Stimulated activated memory B cell treated with anti-CD40 and anti-IgM and Interleukin-4, amounts not matched to agents 10 μg/mL and 1 μg/mL and 100 μg/mL, for 72 hours (primary cell): ENCODE results near the gene SEPTIN7.

Experiments
- ATAC-seq: fragments of 150-1000 bp; cut with Tn5 transposase; 2 replicates; pipeline ENCODE4 v1.10.0; 2021
- H3K27ac Mint-ChIP-seq: one replicate; pipeline ENCODE4 v1.8.0; 2022; ENCODE audit warnings: mild to moderate bottlenecking, mixed read lengths
- H3K27me3 Mint-ChIP-seq: one replicate; pipeline ENCODE4 v1.8.0; 2022; ENCODE audit warnings: mixed read lengths
- H3K36me3 Mint-ChIP-seq: one replicate; pipeline ENCODE4 v1.8.0; 2022; ENCODE audit warnings: mixed read lengths
- H3K4me1 Mint-ChIP-seq: one replicate; pipeline ENCODE4 v1.8.0; 2022; ENCODE audit warnings: mixed read lengths
- H3K4me3 Mint-ChIP-seq: one replicate; pipeline ENCODE4 v1.8.0; 2022; ENCODE audit warnings: mild to moderate bottlenecking, moderate library complexity, mixed read lengths
- H3K9me3 Mint-ChIP-seq: one replicate; pipeline ENCODE4 v1.8.0; 2022; ENCODE audit warnings: mixed read lengths

Gene SEPTIN7

DNA sequence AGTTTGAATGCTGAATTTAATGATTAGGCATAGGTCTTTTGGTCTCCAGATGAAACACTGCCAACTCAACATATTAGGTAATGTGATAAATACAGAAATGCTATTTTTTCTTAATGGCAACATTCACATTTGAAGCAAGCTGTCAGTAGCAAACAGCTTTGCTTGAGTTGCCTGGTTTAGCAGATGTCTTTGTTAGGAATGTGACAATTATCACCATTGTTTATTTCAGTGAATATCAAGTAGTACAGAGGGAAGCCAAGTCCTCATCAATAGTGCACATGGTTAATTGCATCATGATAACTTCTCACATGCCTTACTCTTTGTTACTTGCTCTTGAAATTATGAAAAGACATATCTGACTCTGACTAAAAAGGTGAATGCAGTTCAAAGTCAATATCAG lies 23.7 kb upstream of the SEPTIN7 start:
- H3K4me3 Mint-ChIP-seq = no peak overlapping the region
- H3K27ac Mint-ChIP-seq = no peak overlapping the region
- H3K27me3 Mint-ChIP-seq = no peaks in the 10 kb centered on the region
- no peaks in the 10 kb centered on the region for H3K9me3 Mint-ChIP-seq
- no peaks in the 10 kb centered on the region for H3K36me3 Mint-ChIP-seq
- ATAC-seq = no peak
- peaks cover 6% of the 10 kb centered on the region for H3K4me1 Mint-ChIP-seq

DNA sequence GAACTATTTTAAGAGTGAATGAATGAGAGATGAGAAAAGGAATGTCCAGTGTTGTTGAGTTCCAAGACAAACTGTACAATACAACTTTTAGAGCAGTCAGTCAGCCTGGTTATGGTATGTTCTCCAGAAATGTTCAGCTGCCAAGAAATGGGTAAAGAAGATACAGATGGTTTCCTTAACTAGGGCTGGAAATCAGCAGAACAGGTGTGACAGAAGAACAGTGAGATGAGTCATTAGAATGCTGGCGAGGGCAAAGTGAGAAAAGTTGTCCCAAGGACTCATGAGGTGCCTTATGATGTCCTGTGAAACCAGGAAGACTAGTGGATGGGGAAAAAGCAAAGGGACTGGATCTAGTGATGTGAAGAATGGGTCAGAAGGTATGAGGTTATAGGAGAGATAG lies 20.8 kb upstream of the SEPTIN7 start:
- no peaks in the 10 kb centered on the region for H3K36me3 Mint-ChIP-seq
- no peak for ATAC-seq
- no peaks in the 10 kb centered on the region for H3K9me3 Mint-ChIP-seq
- H3K4me3 Mint-ChIP-seq = no peak overlapping the region
- H3K4me1 Mint-ChIP-seq = no peaks in the 10 kb centered on the region
- H3K27me3 Mint-ChIP-seq = no peaks in the 10 kb centered on the region
- H3K27ac Mint-ChIP-seq = no peak overlapping the region

DNA sequence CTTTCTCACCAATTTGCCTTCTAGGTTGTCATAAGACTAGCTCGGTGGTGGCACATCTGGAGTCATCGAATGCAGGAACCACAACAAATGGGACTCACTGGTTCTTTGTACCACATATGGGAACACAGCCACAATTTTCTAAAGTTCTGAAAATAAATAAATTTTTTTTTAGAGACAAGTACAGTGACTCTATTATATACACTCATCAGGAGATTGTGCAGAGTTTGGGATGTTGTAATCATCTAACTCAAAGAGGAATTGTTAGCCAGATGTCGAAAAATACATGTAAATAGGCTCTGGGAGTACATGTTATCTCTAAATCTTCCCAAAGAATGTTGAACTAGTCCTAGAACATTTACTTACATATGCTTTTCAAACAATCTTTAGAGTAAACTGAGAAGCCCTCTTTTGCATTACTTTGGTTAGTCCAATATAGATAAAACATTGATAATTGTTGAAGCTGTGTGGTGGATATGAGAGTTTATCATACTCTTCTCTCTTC lies 19.6 kb upstream of the SEPTIN7 start:
- no peak overlapping the region for H3K4me3 Mint-ChIP-seq
- H3K27me3 Mint-ChIP-seq = no peaks in the 10 kb centered on the region
- no peaks in the 10 kb centered on the region for H3K4me1 Mint-ChIP-seq
- no peak for ATAC-seq
- H3K27ac Mint-ChIP-seq = no peak overlapping the region
- H3K9me3 Mint-ChIP-seq = no peaks in the 10 kb centered on the region
- no peaks in the 10 kb centered on the region for H3K36me3 Mint-ChIP-seq

DNA sequence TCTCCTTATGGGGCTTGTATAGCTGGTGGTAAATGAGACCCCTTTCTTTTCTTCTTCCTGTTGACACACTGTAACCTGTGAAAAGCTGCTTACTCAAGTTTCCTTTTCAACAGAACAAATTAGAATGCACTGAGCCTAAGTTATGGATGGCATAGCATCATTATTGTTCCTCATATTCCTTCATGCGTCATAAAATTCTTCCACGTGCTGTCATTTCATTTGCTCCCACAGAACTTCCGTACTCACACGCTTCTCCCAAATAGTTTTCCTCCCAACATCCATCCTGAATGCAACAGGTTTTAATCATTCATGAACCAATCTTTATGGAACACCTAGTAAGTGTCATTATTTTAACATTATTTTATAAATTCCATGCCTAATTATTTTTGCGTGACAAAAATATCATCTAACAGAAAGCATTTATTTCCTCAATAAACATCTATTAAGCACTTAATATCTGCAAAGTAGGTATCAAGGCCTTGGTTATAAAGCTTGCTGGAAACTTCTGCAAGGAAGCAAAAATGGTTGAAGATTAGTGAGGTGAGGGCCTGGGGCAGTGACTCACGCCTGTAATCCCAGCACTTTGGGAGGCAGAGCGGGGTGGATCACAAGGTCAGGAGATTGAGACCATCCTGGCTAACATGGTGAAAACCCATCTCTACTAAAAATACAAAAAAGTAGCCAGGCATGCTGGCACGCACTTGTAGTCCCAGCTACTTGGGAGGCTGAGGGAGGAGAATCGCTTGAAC lies 18.9 kb upstream of the SEPTIN7 start:
- no peak for ATAC-seq
- Mint-ChIP-seq H3K27ac (no peak overlapping the region), H3K4me3 (no peak overlapping the region), H3K27me3 (no peaks in the 10 kb centered on the region), H3K36me3 (no peaks in the 10 kb centered on the region), H3K9me3 (no peaks in the 10 kb centered on the region), H3K4me1 (no peaks in the 10 kb centered on the region)

DNA sequence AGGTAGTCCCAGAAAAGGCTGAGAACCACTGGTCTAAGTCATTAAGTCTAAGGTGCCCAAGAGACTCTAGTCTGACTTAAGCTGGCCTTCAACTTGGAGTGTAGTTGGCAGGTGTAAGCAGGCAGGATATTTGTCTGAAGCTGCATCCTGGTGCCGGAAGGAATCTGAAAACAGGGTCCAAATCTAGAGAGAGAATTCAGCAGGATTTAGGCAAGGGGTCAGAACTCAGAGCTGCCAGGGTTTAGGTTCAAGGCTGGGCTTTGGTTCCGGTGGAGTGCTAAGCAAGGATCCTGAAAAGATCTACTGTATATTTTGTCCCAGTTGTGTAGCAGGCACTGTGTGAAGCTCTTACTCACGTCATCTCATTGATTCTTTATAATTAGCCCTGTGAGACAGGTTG lies 16.5 kb upstream of the SEPTIN7 start:
- H3K4me3 Mint-ChIP-seq = no peak overlapping the region
- no peak for ATAC-seq
- peaks cover 3% of the 10 kb centered on the region for H3K9me3 Mint-ChIP-seq
- no peaks in the 10 kb centered on the region for H3K4me1 Mint-ChIP-seq
- H3K27me3 Mint-ChIP-seq = no peaks in the 10 kb centered on the region
- H3K27ac Mint-ChIP-seq = no peak overlapping the region
- peaks cover 6% of the 10 kb centered on the region for H3K36me3 Mint-ChIP-seq

DNA sequence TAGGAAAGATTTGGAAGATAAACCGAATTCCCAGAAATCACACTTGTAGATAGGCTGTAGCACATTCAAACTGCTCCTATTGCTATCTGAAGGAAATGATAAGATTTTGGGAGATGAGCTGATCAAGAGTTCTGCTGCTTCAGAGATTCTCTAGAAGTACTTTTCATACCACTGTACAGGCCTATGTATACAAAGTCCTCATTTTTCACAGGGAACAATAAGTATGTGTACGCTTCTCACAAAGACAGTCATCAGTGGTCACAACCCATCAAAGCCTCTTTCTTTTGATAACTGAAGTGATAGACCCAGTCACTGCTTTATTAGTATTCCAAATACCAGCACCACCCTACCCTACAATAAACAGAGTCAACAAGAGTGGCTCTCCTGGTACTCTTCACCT lies 15.6 kb upstream of the SEPTIN7 start:
- Mint-ChIP-seq H3K9me3 (peaks cover 3% of the 10 kb centered on the region), H3K36me3 (peaks cover 15% of the 10 kb centered on the region), H3K4me1 (no peaks in the 10 kb centered on the region), H3K27me3 (no peaks in the 10 kb centered on the region), H3K27ac (no peak overlapping the region), H3K4me3 (no peak overlapping the region)
- no peak for ATAC-seq

DNA sequence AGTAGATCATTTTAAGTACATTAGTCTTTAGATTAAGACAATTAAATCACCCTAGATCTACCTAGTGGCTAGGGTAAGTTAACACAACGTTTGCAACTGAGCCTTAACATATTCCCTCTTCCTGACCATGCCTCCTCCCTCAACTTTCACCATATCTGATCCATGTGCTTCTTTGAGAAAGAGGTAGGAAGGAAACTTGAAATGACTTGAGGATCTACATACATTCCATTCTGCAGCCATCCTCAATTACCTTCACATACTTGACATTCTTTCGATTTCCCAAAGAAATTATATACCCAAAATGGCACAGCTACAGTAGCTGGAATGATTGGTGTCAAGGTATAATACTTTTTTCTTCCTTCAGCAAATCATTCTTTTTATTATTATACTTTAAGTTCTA lies 12.9 kb upstream of the SEPTIN7 start:
- H3K4me3 Mint-ChIP-seq = no peak overlapping the region
- no peaks in the 10 kb centered on the region for H3K27me3 Mint-ChIP-seq
- H3K36me3 Mint-ChIP-seq = peaks cover 16% of the 10 kb centered on the region
- no peaks in the 10 kb centered on the region for H3K4me1 Mint-ChIP-seq
- H3K9me3 Mint-ChIP-seq = peaks cover 3% of the 10 kb centered on the region
- no peak for ATAC-seq
- H3K27ac Mint-ChIP-seq = no peak overlapping the region

DNA sequence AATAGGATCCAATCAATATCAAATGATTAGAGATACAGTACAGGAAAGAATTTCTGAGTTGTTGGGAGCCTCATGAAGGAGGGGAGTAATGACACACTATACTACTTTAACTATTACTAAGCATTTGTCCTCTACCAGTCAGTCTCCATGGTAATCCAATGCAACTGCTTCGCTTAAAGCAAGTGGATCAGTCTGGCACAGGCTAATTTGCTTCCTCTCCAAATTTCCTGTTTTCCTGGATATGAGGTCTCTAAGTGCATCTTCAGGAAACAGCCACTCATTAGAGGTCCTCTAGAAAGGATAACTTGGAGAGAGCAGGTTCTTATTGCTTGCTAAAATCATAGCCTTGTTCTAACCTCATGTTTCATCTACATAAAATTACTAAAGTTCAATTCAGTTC lies 8.4 kb upstream of the SEPTIN7 start:
- peaks cover 3% of the 10 kb centered on the region for H3K9me3 Mint-ChIP-seq
- H3K4me1 Mint-ChIP-seq = peaks cover 13% of the 10 kb centered on the region
- peaks cover 28% of the 10 kb centered on the region for H3K36me3 Mint-ChIP-seq
- no peak for ATAC-seq
- H3K27ac Mint-ChIP-seq = no peak overlapping the region
- H3K27me3 Mint-ChIP-seq = no peaks in the 10 kb centered on the region
- H3K4me3 Mint-ChIP-seq = no peak overlapping the region

DNA sequence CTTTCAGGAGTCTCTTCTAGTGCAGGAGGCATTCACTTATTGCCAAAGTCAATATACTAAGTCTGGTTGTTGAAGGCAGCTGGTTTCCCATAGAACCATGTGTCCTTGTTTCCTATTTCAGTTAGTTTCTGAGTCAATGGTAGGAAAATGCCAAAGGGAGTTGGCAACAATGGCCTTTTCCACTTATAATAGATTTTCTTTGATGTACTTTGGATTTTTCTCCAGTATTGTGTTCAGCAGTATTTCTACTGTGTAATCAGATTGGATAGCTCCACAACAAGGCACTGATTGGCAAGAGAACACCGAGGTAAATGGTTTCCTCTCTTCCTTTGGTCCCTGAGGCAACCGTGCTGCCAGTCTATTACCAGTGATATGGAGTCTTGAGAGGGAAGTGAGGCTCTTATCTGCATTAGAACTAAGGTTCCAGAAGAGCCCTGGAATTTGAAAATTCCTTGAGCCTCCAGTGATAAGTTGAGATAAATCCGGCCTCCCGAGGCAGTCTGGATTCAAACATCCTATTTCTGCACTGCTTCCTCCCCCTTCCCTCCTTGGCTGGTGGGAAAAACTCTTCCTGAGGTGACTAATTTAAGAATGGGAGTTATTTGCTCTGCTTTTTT lies 7.9 kb upstream of the SEPTIN7 start:
- peaks cover 3% of the 10 kb centered on the region for H3K9me3 Mint-ChIP-seq
- H3K4me3 Mint-ChIP-seq = no peak overlapping the region
- H3K27ac Mint-ChIP-seq = no peak overlapping the region

DNA sequence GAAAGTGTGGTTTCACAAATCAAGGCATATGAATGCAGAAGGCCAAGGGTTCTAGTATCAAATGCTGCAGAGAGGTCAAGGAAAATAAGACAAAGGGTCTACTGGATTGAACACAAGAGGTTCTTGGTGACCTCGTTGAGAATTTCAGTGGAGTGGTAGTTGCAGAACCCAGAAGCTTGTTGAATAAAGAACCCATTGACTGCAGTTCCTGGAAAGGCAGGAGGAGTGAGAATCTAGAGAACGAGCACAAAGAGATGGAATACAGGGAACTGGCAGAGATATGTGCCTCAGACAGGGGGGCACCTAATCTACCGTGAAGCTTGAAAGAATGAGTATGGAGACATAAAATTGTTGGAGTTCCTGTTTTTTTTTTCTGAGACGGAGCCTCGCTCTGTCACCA lies 3.5 kb upstream of the SEPTIN7 start:
- Mint-ChIP-seq H3K4me3 (no peak overlapping the region), H3K36me3 (peaks cover 15% of the 10 kb centered on the region), H3K27ac (no peak overlapping the region), H3K4me1 (peaks cover 32% of the 10 kb centered on the region), H3K27me3 (no peaks in the 10 kb centered on the region), H3K9me3 (no peaks in the 10 kb centered on the region)
- ATAC-seq = no peak

More for the DNA sequence above, 7.9 kb upstream of the SEPTIN7 start:
- H3K4me1 Mint-ChIP-seq = peaks cover 18% of the 10 kb centered on the region
- ATAC-seq = no peak
- H3K36me3 Mint-ChIP-seq = peaks cover 28% of the 10 kb centered on the region
- no peaks in the 10 kb centered on the region for H3K27me3 Mint-ChIP-seq

DNA sequence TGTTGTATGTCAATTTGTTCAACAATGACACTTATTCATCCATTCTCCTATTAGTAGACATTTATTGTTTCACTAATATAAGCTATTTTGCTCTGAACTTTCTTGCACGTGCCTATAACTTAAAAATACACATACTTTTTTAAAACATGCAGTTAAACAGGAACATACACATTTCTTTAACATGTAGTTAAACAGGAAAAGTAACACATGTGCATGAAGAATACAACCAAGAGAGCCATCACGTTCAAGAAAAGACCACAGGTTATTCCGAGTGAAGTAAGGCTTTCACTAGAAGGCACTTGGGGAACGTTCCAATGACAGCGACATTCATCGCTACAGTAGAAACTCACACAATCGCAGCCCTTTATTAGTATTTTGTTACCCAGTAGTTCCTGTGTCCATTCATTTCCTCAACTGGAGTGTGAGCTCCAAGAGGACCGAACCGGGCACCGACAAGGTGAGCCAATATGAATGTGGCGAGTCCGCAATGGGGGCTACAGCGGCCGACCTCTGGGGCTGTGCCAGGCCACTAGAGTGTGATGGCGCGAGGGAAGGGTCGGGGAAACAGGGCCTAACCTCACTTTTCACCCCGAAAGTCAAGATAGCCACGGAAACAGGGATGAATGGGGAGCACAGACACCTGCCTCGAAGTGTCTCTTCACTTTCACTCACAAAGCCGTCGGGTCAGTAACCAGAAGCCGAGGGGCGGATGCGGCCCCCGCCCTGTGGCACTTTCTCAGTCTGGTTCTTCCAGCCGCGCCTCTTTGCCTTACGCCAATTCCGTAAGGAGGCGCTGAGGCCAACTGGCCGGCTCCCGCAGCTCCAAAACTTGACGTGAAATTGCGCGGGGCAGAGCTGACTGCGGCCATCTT lies 775 bp upstream of the SEPTIN7 start:
- Mint-ChIP-seq H3K27ac (peak overlapping the region; percentile 97), H3K4me1 (peaks cover 55% of the 10 kb centered on the region)

DNA sequence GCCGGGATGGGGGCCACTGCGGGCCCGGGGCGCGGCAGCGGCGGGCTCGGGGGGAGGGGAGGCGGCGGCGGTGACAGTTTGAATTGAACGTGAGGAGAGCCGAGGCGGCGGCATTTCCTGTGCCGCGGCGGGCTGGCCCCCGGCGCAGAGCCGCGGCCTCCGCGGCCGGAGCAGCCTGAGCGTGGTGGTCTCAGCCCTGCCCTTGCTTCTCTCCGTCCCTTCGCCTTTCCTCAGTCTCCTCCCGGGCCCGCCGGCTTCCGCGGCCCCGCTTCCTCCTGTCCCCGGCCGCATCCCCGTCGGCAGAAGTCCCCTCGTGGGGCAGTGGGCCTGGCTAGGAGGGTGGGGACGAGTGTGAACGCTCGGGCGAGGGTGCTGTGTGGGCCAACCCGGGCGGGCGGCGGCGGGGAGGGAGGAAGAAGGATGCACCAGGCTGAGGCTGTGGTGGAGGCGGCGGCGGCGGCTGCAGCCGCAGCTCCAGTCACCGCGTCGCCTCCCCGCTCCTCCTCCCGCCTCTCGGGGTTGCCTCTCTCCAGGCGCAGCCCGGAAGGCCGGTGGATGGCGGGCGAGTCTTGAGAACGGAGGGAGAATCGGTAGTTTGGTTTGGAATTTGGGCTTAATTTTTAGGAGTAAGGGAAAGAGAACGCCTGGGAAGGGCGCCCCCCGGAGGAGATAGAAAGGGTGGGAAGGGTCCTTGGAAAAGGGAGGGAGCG lies 690 bp downstream of the SEPTIN7 start:
- no peaks in the 10 kb centered on the region for H3K9me3 Mint-ChIP-seq
- peak overlapping the region; percentile 97 for H3K27ac Mint-ChIP-seq
- peak overlapping the region; percentile 98 for H3K4me3 Mint-ChIP-seq
- peak; percentile 67 for ATAC-seq
- H3K4me1 Mint-ChIP-seq = peaks cover 63% of the 10 kb centered on the region
- no peaks in the 10 kb centered on the region for H3K27me3 Mint-ChIP-seq
- H3K36me3 Mint-ChIP-seq = peaks cover 38% of the 10 kb centered on the region

More for the DNA sequence above, 775 bp upstream of the SEPTIN7 start:
- Mint-ChIP-seq H3K27me3 (no peaks in the 10 kb centered on the region), H3K9me3 (no peaks in the 10 kb centered on the region), H3K4me3 (peak overlapping the region; percentile 98), H3K36me3 (peaks cover 42% of the 10 kb centered on the region)
- ATAC-seq = peak; percentile 82

DNA sequence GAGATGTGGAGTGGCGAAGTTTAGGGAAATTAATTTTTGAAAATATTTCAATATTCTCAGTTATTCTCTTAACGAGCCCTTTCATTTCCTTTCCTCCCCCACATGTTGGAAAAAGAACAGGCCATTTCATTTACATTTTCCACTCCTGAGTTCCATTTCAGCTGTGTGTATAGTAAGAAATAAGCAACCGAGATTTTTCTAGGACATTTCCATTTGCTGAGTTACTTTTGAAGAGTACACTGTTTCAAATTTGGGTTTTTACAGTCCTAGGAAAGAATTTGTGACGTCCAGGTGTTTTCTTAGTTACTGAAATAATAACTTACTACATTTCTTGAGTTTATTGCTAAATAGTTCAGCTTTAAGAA lies 1.2 kb downstream of the SEPTIN7 start:
- H3K36me3 Mint-ChIP-seq = peaks cover 32% of the 10 kb centered on the region
- peaks cover 60% of the 10 kb centered on the region for H3K4me1 Mint-ChIP-seq
- ATAC-seq = no peak
- peak overlapping the region; percentile 98 for H3K4me3 Mint-ChIP-seq
- no peaks in the 10 kb centered on the region for H3K27me3 Mint-ChIP-seq
- no peaks in the 10 kb centered on the region for H3K9me3 Mint-ChIP-seq
- peak overlapping the region; percentile 97 for H3K27ac Mint-ChIP-seq

DNA sequence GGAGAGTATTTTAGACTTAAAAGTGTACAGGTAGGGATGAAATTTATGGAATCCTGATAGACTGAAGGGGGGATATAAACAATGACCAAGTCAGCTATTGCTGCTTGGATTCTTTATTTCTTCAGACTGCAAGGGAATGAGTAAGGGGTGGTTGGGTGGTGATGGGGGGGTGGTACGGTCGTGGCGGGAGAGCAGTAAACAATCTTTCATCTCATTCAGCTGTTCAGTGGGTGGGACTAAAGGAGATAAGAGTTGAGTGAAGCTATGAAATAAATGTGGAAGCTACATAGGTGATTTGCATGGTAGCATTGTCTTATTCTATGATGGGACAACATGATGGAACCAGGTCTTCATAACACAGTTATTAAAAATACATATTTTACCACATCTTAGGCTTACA lies 1.8 kb downstream of the SEPTIN7 start:
- no peak for ATAC-seq
- no peaks in the 10 kb centered on the region for H3K27me3 Mint-ChIP-seq
- H3K4me1 Mint-ChIP-seq = peaks cover 55% of the 10 kb centered on the region
- no peaks in the 10 kb centered on the region for H3K9me3 Mint-ChIP-seq
- H3K36me3 Mint-ChIP-seq = peaks cover 29% of the 10 kb centered on the region
- peak overlapping the region; percentile 98 for H3K4me3 Mint-ChIP-seq
- H3K27ac Mint-ChIP-seq = peak overlapping the region; percentile 97
